HEK293 (cell line): ENCODE data around the gene ST6GALNAC1.

Experiments
- BCL11B ChIP-seq: fragments of 450-650 bp; formaldehyde crosslinking; IDR thresholded peaks from 2 replicates; pipeline ENCODE4 v1.5.1; 2016; ENCODE audit warnings: low read depth, missing biosample characterization, missing genetic modification characterization
- CTCF ChIP-seq: fragments of 450-650 bp; formaldehyde crosslinking; IDR thresholded peaks from 2 replicates; pipeline ENCODE4 v1.5.1; 2016; ENCODE audit warnings: missing biosample characterization, missing genetic modification characterization
- ELK4 ChIP-seq: IDR thresholded peaks from 2 replicates; pipeline ENCODE4 v1.6.1; 2011; ENCODE audit warnings: mild to moderate bottlenecking, low read depth, low read length, borderline replicate concordance
- FEZF1 ChIP-seq: fragments of 450-650 bp; formaldehyde crosslinking; IDR thresholded peaks from 2 replicates; pipeline ENCODE4 v1.5.1; 2016; ENCODE audit warnings: missing biosample characterization, missing genetic modification characterization
- HOXC10 ChIP-seq: sonication (generic); formaldehyde crosslinking; IDR thresholded peaks from 2 replicates; pipeline ENCODE4 v1.8.1; 2023; ENCODE audit warnings: mild to moderate bottlenecking, missing genetic modification reagents
- KLF8 ChIP-seq: fragments of 450-650 bp; formaldehyde crosslinking; IDR thresholded peaks from 2 replicates; pipeline ENCODE4 v1.5.1; 2016; ENCODE audit warnings: missing biosample characterization, missing genetic modification characterization
- SCRT2 ChIP-seq: fragments of 450-650 bp; formaldehyde crosslinking; IDR thresholded peaks from 2 replicates; pipeline ENCODE4 v1.5.1; 2016; ENCODE audit warnings: missing biosample characterization, missing genetic modification characterization
- TRIM28 ChIP-seq: IDR thresholded peaks from 2 replicates; pipeline ENCODE4 v1.6.1; 2011; ENCODE audit warnings: low read length, control low read depth, borderline replicate concordance
- ZBTB17 ChIP-seq: fragments of 450-650 bp; formaldehyde crosslinking; IDR thresholded peaks from 2 replicates; pipeline ENCODE4 v1.5.1; 2016; ENCODE audit warnings: missing biosample characterization, missing genetic modification characterization
- ZBTB26 ChIP-seq: fragments of 450-650 bp; formaldehyde crosslinking; optimal IDR thresholded peaks from 2 replicates; pipeline ENCODE3; 2016; ENCODE audit warnings: missing biosample characterization, mild to moderate bottlenecking, missing genetic modification characterization
- ZBTB48 ChIP-seq: fragments of 450-650 bp; formaldehyde crosslinking; IDR thresholded peaks from 2 replicates; pipeline ENCODE4 v1.5.1; 2016; ENCODE audit warnings: missing biosample characterization, missing genetic modification characterization
- ZBTB49 ChIP-seq: fragments of 450-650 bp; formaldehyde crosslinking; IDR thresholded peaks from 2 replicates; pipeline ENCODE4 v1.5.1; 2016; ENCODE audit warnings: missing biosample characterization, missing genetic modification characterization, low read depth
- ZFHX2 ChIP-seq: fragments of 450-650 bp; formaldehyde crosslinking; conservative IDR thresholded peaks from 2 replicates; pipeline ENCODE4 v1.5.1; 2016; ENCODE audit warnings: missing biosample characterization, missing genetic modification characterization
- ZNF121 ChIP-seq: fragments of 450-650 bp; formaldehyde crosslinking; IDR thresholded peaks from 2 replicates; pipeline ENCODE4 v1.5.1; 2016; ENCODE audit warnings: missing biosample characterization, missing genetic modification characterization
- ZNF133 ChIP-seq: fragments of 450-650 bp; formaldehyde crosslinking; IDR thresholded peaks from 2 replicates; pipeline ENCODE4 v1.5.1; 2016; ENCODE audit warnings: missing biosample characterization, missing genetic modification characterization
- ZNF140 ChIP-seq: fragments of 450-650 bp; formaldehyde crosslinking; IDR thresholded peaks from 2 replicates; pipeline ENCODE4 v1.5.1; 2016; ENCODE audit warnings: missing biosample characterization, missing genetic modification characterization
- ZNF146 ChIP-seq: fragments of 450-650 bp; formaldehyde crosslinking; IDR thresholded peaks from 2 replicates; pipeline ENCODE4 v1.5.1; 2016; ENCODE audit warnings: missing biosample characterization, missing genetic modification characterization
- ZNF148 ChIP-seq: fragments of 450-650 bp; formaldehyde crosslinking; IDR thresholded peaks from 2 replicates; pipeline ENCODE4 v1.5.0; 2017; ENCODE audit warnings: missing biosample characterization, missing genetic modification characterization, borderline replicate concordance
- ZNF211 ChIP-seq: fragments of 450-650 bp; formaldehyde crosslinking; IDR thresholded peaks from 2 replicates; pipeline ENCODE4 v1.5.1; 2016; ENCODE audit warnings: low read depth, missing biosample characterization, missing genetic modification characterization
- ZNF341 ChIP-seq: fragments of 450-650 bp; formaldehyde crosslinking; IDR thresholded peaks from 2 replicates; pipeline ENCODE4; 2016; ENCODE audit warnings: low read depth, missing biosample characterization, missing genetic modification characterization
- ZNF426 ChIP-seq: fragments of 450-650 bp; formaldehyde crosslinking; IDR thresholded peaks from 2 replicates; pipeline ENCODE4 v1.5.1; 2017; ENCODE audit warnings: missing biosample characterization, missing genetic modification characterization, mild to moderate bottlenecking, inconsistent platforms, moderate library complexity
- ZNF626 ChIP-seq: fragments of 450-650 bp; sonication (Bioruptor Pico); formaldehyde crosslinking; IDR thresholded peaks from 2 replicates; pipeline ENCODE4 v1.5.1; 2018; ENCODE audit warnings: missing biosample characterization, missing genetic modification characterization, inconsistent platforms
- ZNF785 ChIP-seq: fragments of 450-650 bp; formaldehyde crosslinking; IDR thresholded peaks from 2 replicates; pipeline ENCODE4 v1.5.1; 2016; ENCODE audit warnings: missing biosample characterization, missing genetic modification characterization
- ZNF830 ChIP-seq: fragments of 450-650 bp; IDR thresholded peaks from 2 replicates; pipeline ENCODE4 v1.5.0; 2018; ENCODE audit warnings: missing biosample characterization, missing genetic modification characterization, low read depth, mild to moderate bottlenecking, moderate library complexity
- ZSCAN23 ChIP-seq: fragments of 450-650 bp; formaldehyde crosslinking; IDR thresholded peaks from 2 replicates; pipeline ENCODE4 v1.5.1; 2016; ENCODE audit warnings: missing biosample characterization, missing genetic modification characterization
- ZSCAN5A ChIP-seq: fragments of 450-650 bp; formaldehyde crosslinking; IDR thresholded peaks from 2 replicates; pipeline ENCODE4 v1.5.1; 2016; ENCODE audit warnings: missing biosample characterization, missing genetic modification characterization

ST6GALNAC1 gene

GRCh38 chr17:76659928-76660655 is 16.5 kb upstream of the ST6GALNAC1 start (continued):
- TF ChIP-seq ZNF785 (tag by site-specific recombination) (no peak), KLF8 (tag by site-specific recombination) (0 out of 2 replicates have a peak, but pooled peaks have one; percentile 24), ZNF426 (no peak), SCRT2 (tag by site-specific recombination) (no peak), FEZF1 (tag by site-specific recombination) (peak; percentile 89), ZFHX2 (tag by site-specific recombination) (no peak), ZBTB49 (tag by site-specific recombination) (no peak), BCL11B (no peak), ZNF148 (tag by site-specific recombination) (0 out of 2 replicates have a peak, but pooled peaks have one; percentile 63), ZNF140 (tag by site-specific recombination) (no peak), ZNF133 (tag by site-specific recombination) (no peak), ZSCAN23 (tag by site-specific recombination) (peak; percentile 47; the same call in 1 of the 2 replicates), ZSCAN5A (tag by site-specific recombination) (no peak), ZNF341 (tag by site-specific recombination) (no peak), ZNF830 (tag by site-specific recombination) (no peak), ZBTB17 (tag by site-specific recombination) (peak; percentile 56; the same call in 1 of the 2 replicates), HOXC10 (CRISPR knock-in tag) (no peak), ZNF146 (tag by site-specific recombination) (peak; percentile 47; the same call in 1 of the 2 replicates), ZNF626 (tag by site-specific recombination) (no peak), ZNF121 (no peak), TRIM28 (no peak), ELK4 (no peak), ZNF211 (tag by site-specific recombination) (no peak), CTCF (tag by site-specific recombination) (no peak), ZBTB48 (tag by site-specific recombination) (0 out of 2 replicates have a peak, but pooled peaks have one; percentile 40), ZBTB26 (peak; percentile 12)
